Measurements from ENCODE around the gene LYRM1. TPM values are rescaled to one million over a fixed set of nuclear protein-coding genes. Genes with fewer than 3 reads are reported as not detected.

Gene LYRM1
- total and polyA plus RNA-seq, 2 of the 4 experiments (the other 2 are of a cell fraction): 19.0 to 35.0 TPM

- ChIA-PET CTCF (no interaction called here), POLR2A (ENCODE audit: unreplicated experiment) (no interaction called here)
- Histone ChIP-seq H3K4me3 (ENCODE audit: insufficient read depth, low read depth, low read length) (no peak overlapping the region), H3K4me2 (ENCODE audit: low read depth, low read length) (no peak overlapping the region), H3K79me1 (ENCODE audit: low read depth in 1 of 2, low read length in 2 of 2) (peaks cover 22 to 51% of the 10 kb centered on the region in 2 experiments; a peak in 3 of 4 replicates), H2AFZ (replicated peaks; ENCODE audit: low read length, poor library complexity) (no peak overlapping the region), H3K27ac (ENCODE audit: insufficient read depth, low read length) (no peak overlapping the region), H2BK5ac (ENCODE audit: low read depth, low read length, poor library complexity, severe bottlenecking) (peak overlapping the region; percentile 36), H4K5ac (ENCODE audit: low read depth, low read length) (no peak overlapping the region), H3K18ac (ENCODE audit: low read depth, low read length) (no peak overlapping the region), H3K36me3 (ENCODE audit: control insufficient read depth, insufficient read depth, low read length) (peaks cover 18% of the 10 kb centered on the region), H3K9me1 (ENCODE audit: insufficient read depth, low read length) (peaks cover 10% of the 10 kb centered on the region), H4K91ac (ENCODE audit: insufficient read depth, low read depth, low read length) (no peak overlapping the region), H2BK20ac (ENCODE audit: low read depth, low read length) (no peak overlapping the region), H3K56ac (ENCODE audit: extremely low read depth, insufficient read depth, low read length) (no peak overlapping the region), H2AK5ac (ENCODE audit: low read depth, low read length) (no peak overlapping the region), H2BK15ac (ENCODE audit: low read depth, low read length) (no peak overlapping the region), H3K9me3 (ENCODE audit: control insufficient read depth, insufficient read depth, low read length) (no peaks in the 10 kb centered on the region), H3K9ac (ENCODE audit: low read depth, low read length) (no peak overlapping the region), H2AK9ac (replicated peaks; ENCODE audit: low read depth, low read length, poor library complexity) (no peak overlapping the region), H4K20me1 (ENCODE audit: insufficient read depth, low read length) (no peaks in the 10 kb centered on the region), H3K27me3 (ENCODE audit: control insufficient read depth, insufficient read depth, low read length) (no peaks in the 10 kb centered on the region), H3K4ac (ENCODE audit: low read depth, low read length) (no peak overlapping the region), H3K4me1 (ENCODE audit: control insufficient read depth, insufficient read depth, low read length) (peaks cover 13% of the 10 kb centered on the region), H2BK120ac (ENCODE audit: low read depth, low read length) (no peak overlapping the region), H3K23ac (ENCODE audit: low read depth, low read length) (no peak overlapping the region), H4K8ac (ENCODE audit: low read depth in 2 of 2, low read length in 2 of 2) (no peak overlapping the region), H3K14ac (replicated peaks; ENCODE audit: low read depth, low read length) (no peak overlapping the region)
- in situ Hi-C loops (cut with MboI; ENCODE audit: low sequenced_read_pairs): loop anchor here (5.0 kb wide), 3 partner anchors 233 to 443 kb away; partner anchors contain the start of gene LDAF1
- dilution Hi-C loops (cut with HindIII; ENCODE audit: low sequenced_read_pairs, unreplicated experiment): no loop called here
- TF ChIP-seq BHLHE40 (IDR thresholded peaks at IDR 0.05; ENCODE audit: low read depth, low read length) (no peak), CEBPB (IDR thresholded peaks at IDR 0.05; ENCODE audit: low read depth, low read length) (no peak), NFE2L2 (IDR thresholded peaks at IDR 0.05; ENCODE audit: low read depth, low read length) (no peak), ELK1 (IDR thresholded peaks at IDR 0.05; ENCODE audit: borderline replicate concordance, low read depth, low read length) (no peak), FOS (IDR thresholded peaks at IDR 0.05; ENCODE audit: low read depth, low read length) (no peak), MXI1 (IDR thresholded peaks at IDR 0.05; ENCODE audit: borderline replicate concordance, low read depth, low read length) (no peak), CHD1 (IDR thresholded peaks at IDR 0.05; ENCODE audit: low read depth, low read length) (no peak), USF2 (IDR thresholded peaks at IDR 0.05; ENCODE audit: low read depth, low read length) (no peak), CTCF (conservative IDR thresholded peaks at IDR 0.05; ENCODE audit: low read depth, low read length) (no peak), RCOR1 (IDR thresholded peaks at IDR 0.05; ENCODE audit: insufficient replicate concordance, low read length) (no peak), RFX5 (IDR thresholded peaks at IDR 0.05; ENCODE audit: low read depth, low read length) (no peak), MAZ (IDR thresholded peaks at IDR 0.05; ENCODE audit: borderline replicate concordance, low read depth, low read length) (no peak), SMC3 (IDR thresholded peaks at IDR 0.05; ENCODE audit: low read depth, low read length) (no peak), RAD21 (IDR thresholded peaks at IDR 0.05; ENCODE audit: low read length) (no peak), MAFK (IDR thresholded peaks at IDR 0.05; ENCODE audit: low read depth, low read length) (no peak), POLR2A (IDR thresholded peaks at IDR 0.05; ENCODE audit: low read depth, low read length) (no peak)
- DNase-seq (no peak), ATAC-seq (ENCODE audit: low read depth) (no peak)
- no TSS peak for BruUV-seq (replicated peaks)
- WGBS, 2 experiments (ENCODE audit: extremely low coverage in 2 of 2, insufficient read length in 1 of 2): 60% methylated on average over 1 of the region's 3 CpGs; no CpG with 5 or more reads in 1 of the 2 experiments
- intact Hi-C loops (cut with micrococcal nuclease): loop anchor here (5.0 kb wide), 1 partner anchor 93 kb away; no protein-coding TSS in a partner anchor
These were observed 46.5 kb upstream of the LYRM1 start for GRCh38 chr16:20853981-20854620.

Measured in IMR-90 (cell line).